Measurements from ENCODE around the gene IL1RAPL2.

DNA sequence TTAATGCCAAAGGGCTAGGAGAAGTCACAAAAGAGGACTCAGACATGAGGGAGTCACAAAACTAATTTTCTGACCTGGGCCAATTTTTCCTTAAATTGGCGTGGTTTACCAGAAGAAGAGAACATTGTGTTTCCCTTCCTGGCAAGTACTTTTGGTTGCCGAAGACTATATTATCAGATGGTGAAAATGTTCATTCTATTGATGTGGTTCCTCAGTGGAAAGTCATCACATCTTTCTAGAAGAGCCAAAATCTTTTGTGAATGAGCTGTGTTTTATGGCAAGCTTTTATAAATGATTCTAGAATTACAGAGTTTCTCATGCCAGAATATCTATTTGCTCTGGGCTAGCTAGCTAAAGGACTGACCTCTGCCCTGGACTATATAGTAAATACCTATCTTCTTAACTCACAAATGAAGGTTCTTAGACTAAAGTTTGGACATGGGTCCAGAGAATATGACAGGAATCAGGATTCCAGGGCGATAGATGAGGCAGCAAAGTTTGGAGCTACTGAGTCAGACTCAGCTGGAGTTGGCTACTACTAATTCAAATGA is 288.9 kb downstream of the IL1RAPL2 start:
- TF ChIP-seq, protein P1, sequence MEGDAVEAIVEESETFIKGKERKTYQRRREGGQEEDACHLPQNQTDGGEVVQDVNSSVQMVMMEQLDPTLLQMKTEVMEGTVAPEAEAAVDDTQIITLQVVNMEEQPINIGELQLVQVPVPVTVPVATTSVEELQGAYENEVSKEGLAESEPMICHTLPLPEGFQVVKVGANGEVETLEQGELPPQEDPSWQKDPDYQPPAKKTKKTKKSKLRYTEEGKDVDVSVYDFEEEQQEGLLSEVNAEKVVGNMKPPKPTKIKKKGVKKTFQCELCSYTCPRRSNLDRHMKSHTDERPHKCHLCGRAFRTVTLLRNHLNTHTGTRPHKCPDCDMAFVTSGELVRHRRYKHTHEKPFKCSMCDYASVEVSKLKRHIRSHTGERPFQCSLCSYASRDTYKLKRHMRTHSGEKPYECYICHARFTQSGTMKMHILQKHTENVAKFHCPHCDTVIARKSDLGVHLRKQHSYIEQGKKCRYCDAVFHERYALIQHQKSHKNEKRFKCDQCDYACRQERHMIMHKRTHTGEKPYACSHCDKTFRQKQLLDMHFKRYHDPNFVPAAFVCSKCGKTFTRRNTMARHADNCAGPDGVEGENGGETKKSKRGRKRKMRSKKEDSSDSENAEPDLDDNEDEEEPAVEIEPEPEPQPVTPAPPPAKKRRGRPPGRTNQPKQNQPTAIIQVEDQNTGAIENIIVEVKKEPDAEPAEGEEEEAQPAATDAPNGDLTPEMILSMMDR (conservative IDR thresholded peaks at IDR 0.05), result no peak
- no peak for TF ChIP-seq EZH2 (IDR thresholded peaks at IDR 0.05; ENCODE audit: low read depth)

Data from PC-9 (cell line).